PC-3 (cell line): ENCODE data around the gene FNIP1. TPM values are rescaled to one million over a fixed set of nuclear protein-coding genes. Genes with fewer than 3 reads are reported as not detected.

Source experiments
- ATAC-seq: fragments of 200-7000 bp; cut with Tn5 transposase; 2 replicates; pipeline ENCODE4 v1.9.1; 2020; ENCODE audit warnings: mild to moderate bottlenecking, moderate library complexity
- BruUV-seq: library from RNA; stranded (reverse); fragments of 400-500 nt; replicated peaks from 2 replicates; lab custom pipeline; 2021; lab: Mats Ljungman, UMichigan
- CTCF ChIA-PET: fragments of 300-600 bp; sonication (Branson Sonifier 250); formaldehyde crosslinking; loops from one replicate; lab custom pipeline; 2022; ENCODE audit warnings: antibody characterized with exemption; lab: Charles Lee
- POLR2A ChIA-PET: fragments of 300-600 bp; sonication (Branson Sonifier 250); formaldehyde crosslinking; loops from one replicate; lab custom pipeline; 2022; ENCODE audit warnings: antibody characterized with exemption; ENCODE audit not compliant: unreplicated experiment; lab: Charles Lee
- DNase-seq: peaks from one replicate; pipeline ENCODE4 v3.0.0-alpha.2; 2015
- H2AFZ ChIP-seq: fragments of 300-600 bp; sonication (generic); 2 replicates; pipeline ENCODE4 v1.6.0; 2016; ENCODE audit warnings: antibody characterized with exemption, low read length
- H3F3A ChIP-seq: fragments of 300-600 bp; sonication (generic); one replicate; pipeline ENCODE4 v1.6.0; 2017; ENCODE audit warnings: antibody characterized with exemption, low read length, control low read depth, mild to moderate bottlenecking; ENCODE audit not compliant: unreplicated experiment
- H3K27ac ChIP-seq: fragments of 300-600 bp; sonication (generic); 2 replicates; pipeline ENCODE4 v1.5.1; 2016; ENCODE audit warnings: mild to moderate bottlenecking, low read length
- H3K27me3 ChIP-seq: fragments of 300-600 bp; sonication (generic); 2 replicates; pipeline ENCODE4 v1.6.1; 2016; ENCODE audit warnings: low read length, mixed read lengths
- H3K36me3 ChIP-seq: fragments of 300-600 bp; sonication (generic); 2 replicates; pipeline ENCODE4 v1.6.1; 2016; ENCODE audit warnings: low read depth, mixed run types, low read length, mixed read lengths
- H3K4me1 ChIP-seq: fragments of 300-600 bp; sonication (generic); 2 replicates; pipeline ENCODE4 v1.5.1; 2016; ENCODE audit warnings: low read length; ENCODE audit not compliant: insufficient read depth
- H3K4me2 ChIP-seq: fragments of 300-600 bp; sonication (generic); 2 replicates; pipeline ENCODE4 v1.6.0; 2016; ENCODE audit warnings: low read length
- H3K4me3 ChIP-seq: fragments of 300-600 bp; sonication (generic); 2 replicates; pipeline ENCODE4 v1.5.1; 2016; ENCODE audit warnings: mild to moderate bottlenecking, low read length, mixed read lengths
- H3K79me2 ChIP-seq: fragments of 300-600 bp; sonication (generic); 2 replicates; pipeline ENCODE4 v1.6.1; 2017; ENCODE audit warnings: low read length, mixed read lengths
- H3K9ac ChIP-seq: fragments of 300-600 bp; sonication (generic); 2 replicates; pipeline ENCODE4 v1.6.0; 2016; ENCODE audit warnings: mild to moderate bottlenecking, low read length
- H3K9me2 ChIP-seq: fragments of 300-600 bp; sonication (generic); replicated peaks from 2 replicates; pipeline ENCODE4 v1.6.1; 2016; ENCODE audit warnings: mixed run types, low read length, mixed read lengths
- H3K9me3 ChIP-seq: fragments of 300-600 bp; sonication (generic); 2 replicates; pipeline ENCODE4 v1.6.1; 2016; ENCODE audit warnings: low read length, mixed read lengths
- H4K20me1 ChIP-seq: fragments of 300-600 bp; sonication (generic); 2 replicates; pipeline ENCODE4 v1.6.1; 2016; ENCODE audit warnings: low read length, mixed read lengths
- CTCF ChIP-seq: fragments of 300-600 bp; sonication (generic); conservative IDR thresholded peaks from 2 replicates; pipeline ENCODE4 v1.5.1; 2017; ENCODE audit warnings: antibody characterized with exemption, low read depth, mild to moderate bottlenecking, low read length
- EZH2 ChIP-seq: fragments of 300-600 bp; sonication (generic); IDR thresholded peaks from one replicate; pipeline ENCODE4 v1.6.1; 2017; ENCODE audit warnings: antibody characterized with exemption, mild to moderate bottlenecking, low read length; ENCODE audit not compliant: unreplicated experiment
- EZH2phosphoT487 ChIP-seq: fragments of 300-600 bp; sonication (generic); IDR thresholded peaks from 2 replicates; pipeline ENCODE4 v1.6.1; 2018; ENCODE audit warnings: mild to moderate bottlenecking, antibody characterized with exemption, low read length, borderline replicate concordance
- intact Hi-C: fragments of 100-400 bp; cut with micrococcal nuclease; formaldehyde crosslinking; loops from 2 replicates; pipeline ENCODE4 v1.9.0; 2023
- total RNA-seq: library from RNA; depleted of rRNA; stranded (reverse); fragments of >200 nt; gene quantifications from 2 replicates; pipeline ENCODE4 v1.2.3, GENCODE V29; 2014

The FNIP1 gene
- total RNA-seq, 1 experiment from 2014 or later = 15.1 TPM

- intact Hi-C loops = no loop called here
- H3F3A ChIP-seq = no peaks in the 10 kb centered on the region
- no peak overlapping the region for H3K9ac ChIP-seq
- no peak overlapping the region for H2AFZ ChIP-seq
- no peak overlapping the region for H3K4me2 ChIP-seq
- CTCF ChIA-PET = no interaction called here
- DNase-seq (no peak), ATAC-seq (no peak)
- peaks cover 10% of the 10 kb centered on the region; the same call in 1 of the 2 replicates for H4K20me1 ChIP-seq
- POLR2A ChIA-PET = no interaction called here
- H3K27me3 ChIP-seq = no peaks in the 10 kb centered on the region
- BruUV-seq = no TSS peak
- no peak overlapping the region for H3K4me3 ChIP-seq
- no peaks in the 10 kb centered on the region for H3K9me3 ChIP-seq
- TF ChIP-seq CTCF = no peak
- no peak for TF ChIP-seq EZH2phosphoT487
- TF ChIP-seq EZH2 = no peak
- H3K36me3 ChIP-seq = peaks cover 4% of the 10 kb centered on the region; the same call in 1 of the 2 replicates
- H3K27ac ChIP-seq = no peak overlapping the region
- H3K4me1 ChIP-seq = peaks cover 24% of the 10 kb centered on the region
- H3K79me2 ChIP-seq = peaks cover 100% of the 10 kb centered on the region
- no peaks in the 10 kb centered on the region for H3K9me2 ChIP-seq
Measured at GRCh38 chr5:131619102-131619501, 177.7 kb downstream of the FNIP1 start.

GRCh38 chr5:131617140-131617822, 179.5 kb downstream of the FNIP1 start:
- BruUV-seq = no TSS peak
- POLR2A ChIA-PET = no interaction called here

More at GRCh38 chr5:131617140-131617822, 179.5 kb downstream of the FNIP1 start:
- Histone ChIP-seq H3K9ac (no peak overlapping the region), H2AFZ (no peak overlapping the region), H3F3A (no peaks in the 10 kb centered on the region), H3K27ac (no peak overlapping the region), H4K20me1 (peaks cover 10% of the 10 kb centered on the region; the same call in 1 of the 2 replicates), H3K4me1 (peaks cover 21% of the 10 kb centered on the region), H3K9me3 (no peaks in the 10 kb centered on the region), H3K4me2 (no peak overlapping the region), H3K79me2 (peaks cover 100% of the 10 kb centered on the region), H3K27me3 (no peaks in the 10 kb centered on the region), H3K9me2 (no peaks in the 10 kb centered on the region), H3K36me3 (no peaks in the 10 kb centered on the region), H3K4me3 (no peak overlapping the region)
- ATAC-seq (peak; percentile 44), DNase-seq (no peak)
- intact Hi-C loops = no loop called here
- TF ChIP-seq CTCF (no peak), EZH2phosphoT487 (no peak), EZH2 (no peak)
- CTCF ChIA-PET = no interaction called here
